Measurements from ENCODE around the gene BCL11A. TPM values are rescaled to one million over a fixed set of nuclear protein-coding genes. Genes with fewer than 3 reads are reported as not detected.

The BCL11A gene
- total RNA-seq, 2 experiments from 2014 or later, result 0.45 to 0.54 TPM

DNA sequence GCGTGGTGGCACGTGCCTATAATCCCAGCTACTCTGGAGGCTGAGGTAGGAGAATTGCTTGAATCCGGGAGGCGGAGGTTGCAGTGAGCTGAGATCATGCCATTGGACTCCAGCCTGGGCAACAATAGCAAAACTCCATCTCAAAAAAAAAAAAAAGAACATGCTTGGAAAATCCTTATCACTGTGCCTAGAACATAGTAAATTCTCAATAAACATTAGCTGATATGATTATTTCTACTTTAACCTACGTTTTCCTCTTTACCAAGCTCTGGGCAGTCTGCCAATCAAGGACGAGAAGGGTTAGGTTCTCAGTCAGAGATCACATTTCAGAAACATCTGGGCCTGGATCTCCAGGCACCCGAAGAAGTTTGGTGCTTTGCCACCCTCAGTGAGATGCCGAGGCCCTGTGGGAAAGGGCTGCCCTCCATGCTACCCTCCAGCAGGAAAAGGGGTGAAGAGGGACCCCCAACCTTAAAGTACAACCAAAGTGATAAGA lies 107.7 kb downstream of the BCL11A start:
- DNase-seq, result no peak
- H3K4me3 Mint-ChIP-seq, result no peak overlapping the region
- H3K9me3 Mint-ChIP-seq, result no peaks in the 10 kb centered on the region
- H3K27me3 Mint-ChIP-seq, result no peaks in the 10 kb centered on the region
- TF ChIP-seq CTCF (IDR thresholded peaks at IDR 0.05), result no peak
- no peak overlapping the region for H3K27ac Mint-ChIP-seq
- ATAC-seq, result no peak
- POLR2A ChIA-PET, result no interaction called here
- CTCF ChIA-PET, result no interaction called here
- H3K4me1 Mint-ChIP-seq (ENCODE audit: low read depth), result peaks cover 5% of the 10 kb centered on the region
- no peaks in the 10 kb centered on the region for H3K36me3 Mint-ChIP-seq (ENCODE audit: low read depth)
- intact Hi-C loops (cut with micrococcal nuclease), result no loop called here

GRCh38 chr2:60442608-60443007 lies 110.8 kb downstream of the BCL11A start:
- intact Hi-C loops (cut with micrococcal nuclease), result no loop called here
- Mint-ChIP-seq H3K27me3 (peaks cover 3% of the 10 kb centered on the region), H3K4me3 (no peak overlapping the region), H3K4me1 (ENCODE audit: low read depth) (peaks cover 4% of the 10 kb centered on the region), H3K27ac (no peak overlapping the region), H3K9me3 (no peaks in the 10 kb centered on the region), H3K36me3 (ENCODE audit: low read depth) (no peaks in the 10 kb centered on the region)
- POLR2A ChIA-PET, result no interaction called here
- no peak for ATAC-seq
- DNase-seq, result no peak
- CTCF ChIA-PET, result no interaction called here
- TF ChIP-seq CTCF (IDR thresholded peaks at IDR 0.05), result no peak

DNA sequence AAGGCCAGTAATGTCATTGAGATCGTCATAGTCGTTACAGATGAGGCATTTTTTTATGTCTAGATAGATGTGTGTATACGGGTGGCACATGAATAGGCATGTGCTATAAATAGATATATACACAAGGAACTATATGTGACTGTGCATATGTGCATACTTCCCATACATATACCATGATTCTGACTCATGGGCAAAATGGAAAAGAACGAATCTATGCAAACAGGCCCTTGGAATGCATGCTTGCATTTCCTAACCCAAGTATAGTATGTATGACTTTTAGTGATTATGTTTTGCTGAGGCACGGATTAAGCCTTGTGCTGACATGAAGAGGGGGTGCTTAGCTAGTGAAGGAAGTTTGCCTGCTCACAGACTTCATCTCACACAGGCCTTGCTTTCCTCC lies 111.7 kb downstream of the BCL11A start:
- CTCF ChIA-PET, result no interaction called here

GRCh38 chr2:60440767-60441163 lies 112.7 kb downstream of the BCL11A start:
- no peak for ATAC-seq
- DNase-seq, result no peak
- no peak overlapping the region for H3K27ac Mint-ChIP-seq
- CTCF ChIA-PET, result no interaction called here
- no peak for TF ChIP-seq CTCF (IDR thresholded peaks at IDR 0.05)
- no peaks in the 10 kb centered on the region for H3K36me3 Mint-ChIP-seq (ENCODE audit: low read depth)
- POLR2A ChIA-PET, result no interaction called here
- H3K9me3 Mint-ChIP-seq, result no peaks in the 10 kb centered on the region
- peaks cover 3% of the 10 kb centered on the region for H3K27me3 Mint-ChIP-seq
- H3K4me3 Mint-ChIP-seq, result no peak overlapping the region
- H3K4me1 Mint-ChIP-seq (ENCODE audit: low read depth), result no peaks in the 10 kb centered on the region
- intact Hi-C loops (cut with micrococcal nuclease), result no loop called here

More for the DNA sequence above, 111.7 kb downstream of the BCL11A start:
- Mint-ChIP-seq H3K27ac (no peak overlapping the region), H3K4me1 (ENCODE audit: low read depth) (peaks cover 3% of the 10 kb centered on the region), H3K9me3 (no peaks in the 10 kb centered on the region), H3K4me3 (no peak overlapping the region), H3K27me3 (peaks cover 3% of the 10 kb centered on the region), H3K36me3 (ENCODE audit: low read depth) (no peaks in the 10 kb centered on the region)
- no peak for TF ChIP-seq CTCF (IDR thresholded peaks at IDR 0.05)
- intact Hi-C loops (cut with micrococcal nuclease), result no loop called here
- DNase-seq (no peak), ATAC-seq (no peak)
- POLR2A ChIA-PET, result no interaction called here

DNA sequence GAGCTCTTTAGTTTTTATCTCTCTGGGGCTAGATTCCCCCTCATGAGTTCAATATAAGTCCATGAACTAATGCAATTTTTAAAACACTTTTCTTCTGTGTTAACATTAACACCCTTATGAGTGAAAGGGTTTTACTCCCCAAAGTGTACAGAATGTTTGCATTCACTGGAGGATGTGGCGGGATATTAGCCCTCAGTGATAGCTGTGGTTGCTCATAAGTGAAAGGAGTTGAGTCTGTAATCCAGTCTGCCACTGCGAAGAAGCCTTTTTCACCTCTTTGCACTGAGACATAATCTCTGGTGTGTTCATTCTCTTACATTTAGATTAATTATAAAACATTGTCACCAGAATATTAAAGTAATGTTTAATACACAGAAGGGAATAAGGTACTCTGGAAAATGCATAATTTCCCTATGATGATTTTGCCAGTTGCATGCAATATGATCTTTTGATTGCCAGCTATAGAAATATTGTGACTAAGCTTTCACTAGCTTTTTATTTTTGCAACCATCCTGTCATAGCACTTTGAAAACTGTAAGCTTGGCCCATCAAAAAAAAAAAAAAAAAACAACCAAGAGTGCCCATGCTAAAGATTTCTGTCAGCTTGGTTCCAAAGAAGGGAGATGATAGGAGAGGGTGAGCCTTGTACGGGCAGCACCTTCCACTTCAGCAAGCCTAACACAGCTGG lies 113.2 kb downstream of the BCL11A start:
- ATAC-seq (no peak), DNase-seq (no peak)
- intact Hi-C loops (cut with micrococcal nuclease), result no loop called here
- ChIA-PET POLR2A (no interaction called here), CTCF (no interaction called here)
- Mint-ChIP-seq H3K36me3 (ENCODE audit: low read depth) (no peaks in the 10 kb centered on the region), H3K4me1 (ENCODE audit: low read depth) (no peaks in the 10 kb centered on the region), H3K9me3 (no peaks in the 10 kb centered on the region), H3K27ac (no peak overlapping the region), H3K27me3 (peaks cover 3% of the 10 kb centered on the region), H3K4me3 (no peak overlapping the region)
- no peak for TF ChIP-seq CTCF (IDR thresholded peaks at IDR 0.05)
